ENCODE results near the gene AMIGO3.

GRCh38 chr3:49719214-49719884 lies at the start of gene AMIGO3:
- TF ChIP-seq EZH2 (IDR thresholded peaks at IDR 0.05) (no peak), CTCF (IDR thresholded peaks at IDR 0.05 in 2 of 3, conservative IDR thresholded peaks at IDR 0.05 in 1 of 3; ENCODE audit: borderline replicate concordance in 1 of 3, insufficient read depth in 1 of 3, low read depth in 2 of 3, low read length in 2 of 3) (peak in 2 of 3 experiments; percentile 38 to 57; a peak in 4 of 6 replicates), POLR2AphosphoS5 (IDR thresholded peaks at IDR 0.05; ENCODE audit: low read depth, low read length) (peak; percentile 81)

Measured in HCT116 (cell line).